BLaER1 treated with 17β-estradiol and CSF1 and Interleukin-3, amounts not matched to agents 10 nM and 100 nM (cell line): Measurements from ENCODE around the gene TNS1.

Source experiments
- H3K27ac ChIP-seq, 11 experiments: shearing (Covaris generic); formaldehyde crosslinking; 2 replicates each; pipeline ENCODE4 v1.8.1; 2022
- H3K27me3 ChIP-seq, 11 experiments: shearing (Covaris generic); formaldehyde crosslinking; 2 replicates each; pipeline ENCODE4 v1.8.1; 2022
- H3K36me3 ChIP-seq, 11 experiments: shearing (Covaris generic); formaldehyde crosslinking; 2 replicates each; pipeline ENCODE4 v1.8.1; 2022
- H3K4me1 ChIP-seq, 10 experiments: shearing (Covaris generic); formaldehyde crosslinking; 2 replicates each; pipeline ENCODE4 v1.8.1; 2022
- H3K4me2 ChIP-seq, 11 experiments: shearing (Covaris generic); formaldehyde crosslinking; 2 replicates each; pipeline ENCODE4 v1.8.1; 2022
- H3K4me3 ChIP-seq, 10 experiments: shearing (Covaris generic); formaldehyde crosslinking; 2 replicates each; pipeline ENCODE4 v1.8.1; 2022
- H3K9ac ChIP-seq, 11 experiments: shearing (Covaris generic); formaldehyde crosslinking; 2 replicates each; pipeline ENCODE4 v1.8.1; 2022
- H3K9me3 ChIP-seq, 11 experiments: shearing (Covaris generic); formaldehyde crosslinking; replicated peaks in 1 of 11; 2 replicates each; pipeline ENCODE4 v1.8.1; 2022
- H4K20me1 ChIP-seq, 11 experiments: shearing (Covaris generic); formaldehyde crosslinking; 2 replicates each; pipeline ENCODE4 v1.8.1; 2022
- Cebpa-rat ChIP-seq, 11 experiments: shearing (Covaris generic); IDR thresholded peaks; 2 replicates each; pipeline ENCODE4 v1.8.1; 2022

The TNS1 gene

GRCh38 chr2:217802876-217803652, 199.7 kb downstream of the TNS1 start:
- TF ChIP-seq Cebpa-rat (IDR thresholded peaks at IDR 0.05) = no peak
- Histone ChIP-seq H3K4me3 (no peak overlapping the region), H3K4me2 (no peak overlapping the region), H3K27me3 (no peaks in the 10 kb centered on the region), H3K9me3 (no peaks in the 10 kb centered on the region), H4K20me1 (peaks cover 0 to 33% (median 0%) of the 10 kb centered on the region in 11 experiments; a peak in 6 of 22 replicates), H3K9ac (no peak overlapping the region), H3K36me3 (peaks cover 0 to 40% (median 7%) of the 10 kb centered on the region in 11 experiments; a peak in 10 of 22 replicates), H3K4me1 (peaks cover 16 to 34% (median 17%) of the 10 kb centered on the region in 10 experiments), H3K27ac (no peak overlapping the region)

- no peak for TF ChIP-seq Cebpa-rat (IDR thresholded peaks at IDR 0.05)
- no peak overlapping the region for H3K27ac ChIP-seq
- H3K27me3 ChIP-seq = no peaks in the 10 kb centered on the region
- peaks cover 0 to 31% (median 0%) of the 10 kb centered on the region in 11 experiments; a peak in 6 of 22 replicates for H4K20me1 ChIP-seq
- H3K4me3 ChIP-seq = no peak overlapping the region
- peaks cover 24 to 42% (median 25%) of the 10 kb centered on the region in 10 experiments for H3K4me1 ChIP-seq
- H3K36me3 ChIP-seq = peaks cover 0 to 33% (median 6%) of the 10 kb centered on the region in 11 experiments; a peak in 10 of 22 replicates
- no peak overlapping the region for H3K4me2 ChIP-seq
- no peaks in the 10 kb centered on the region for H3K9me3 ChIP-seq
- no peak overlapping the region for H3K9ac ChIP-seq
These were observed 200.5 kb downstream of the TNS1 start for GRCh38 chr2:217802266-217802665.

GRCh38 chr2:217801711-217802110, 201.1 kb downstream of the TNS1 start:
- H4K20me1 ChIP-seq = peaks cover 0 to 31% (median 0%) of the 10 kb centered on the region in 11 experiments; a peak in 7 of 22 replicates
- no peak overlapping the region for H3K4me3 ChIP-seq
- peaks cover 0 to 29% (median 2%) of the 10 kb centered on the region in 11 experiments; a peak in 9 of 22 replicates for H3K36me3 ChIP-seq
- peaks cover 29 to 44% (median 31%) of the 10 kb centered on the region in 10 experiments for H3K4me1 ChIP-seq
- no peak overlapping the region for H3K4me2 ChIP-seq
- H3K27me3 ChIP-seq = no peaks in the 10 kb centered on the region
- no peaks in the 10 kb centered on the region for H3K9me3 ChIP-seq
- H3K27ac ChIP-seq = no peak overlapping the region
- no peak overlapping the region for H3K9ac ChIP-seq
- TF ChIP-seq Cebpa-rat (IDR thresholded peaks at IDR 0.05) = no peak

GRCh38 chr2:217801115-217801531, 201.7 kb downstream of the TNS1 start:
- H3K9ac ChIP-seq = no peak overlapping the region

GRCh38 chr2:217800433-217801114, 202.2 kb downstream of the TNS1 start:
- peaks cover 0 to 29% (median 0%) of the 10 kb centered on the region in 11 experiments; a peak in 8 of 22 replicates for H3K36me3 ChIP-seq
- H3K27me3 ChIP-seq = no peaks in the 10 kb centered on the region
- H3K4me2 ChIP-seq = no peak overlapping the region
- TF ChIP-seq Cebpa-rat (IDR thresholded peaks at IDR 0.05) = no peak
- H4K20me1 ChIP-seq = peaks cover 0 to 31% (median 0%) of the 10 kb centered on the region in 11 experiments; a peak in 6 of 22 replicates
- H3K9me3 ChIP-seq = no peaks in the 10 kb centered on the region
- no peak overlapping the region for H3K4me3 ChIP-seq
- H3K4me1 ChIP-seq = peaks cover 29 to 36% (median 34%) of the 10 kb centered on the region in 10 experiments
- H3K9ac ChIP-seq = no peak overlapping the region
- peak overlapping the region in 1 of 11 experiments; percentile 64; a peak in 1 of 22 replicates for H3K27ac ChIP-seq

More at GRCh38 chr2:217801115-217801531, 201.7 kb downstream of the TNS1 start:
- H4K20me1 ChIP-seq = peaks cover 0 to 31% (median 0%) of the 10 kb centered on the region in 11 experiments; a peak in 7 of 22 replicates
- H3K27ac ChIP-seq = no peak overlapping the region
- no peak for TF ChIP-seq Cebpa-rat (IDR thresholded peaks at IDR 0.05)
- no peaks in the 10 kb centered on the region for H3K27me3 ChIP-seq
- peaks cover 0 to 29% (median 0%) of the 10 kb centered on the region in 11 experiments; a peak in 8 of 22 replicates for H3K36me3 ChIP-seq
- H3K4me1 ChIP-seq = peaks cover 29 to 38% (median 35%) of the 10 kb centered on the region in 10 experiments
- H3K4me2 ChIP-seq = no peak overlapping the region
- H3K9me3 ChIP-seq = no peaks in the 10 kb centered on the region
- H3K4me3 ChIP-seq = no peak overlapping the region

GRCh38 chr2:217799563-217800432, 203.0 kb downstream of the TNS1 start:
- H3K4me3 ChIP-seq = no peak overlapping the region
- no peak for TF ChIP-seq Cebpa-rat (IDR thresholded peaks at IDR 0.05)
- H3K27me3 ChIP-seq = no peaks in the 10 kb centered on the region
- H3K4me1 ChIP-seq = peaks cover 29 to 36% (median 34%) of the 10 kb centered on the region in 10 experiments
- H3K9me3 ChIP-seq = no peaks in the 10 kb centered on the region
- peaks cover 0 to 31% (median 0%) of the 10 kb centered on the region in 11 experiments; a peak in 6 of 22 replicates for H4K20me1 ChIP-seq
- H3K9ac ChIP-seq = no peak overlapping the region
- peak overlapping the region in 9 of 11 experiments; percentile 36 to 78 (median 64); a peak in 15 of 22 replicates for H3K27ac ChIP-seq
- H3K4me2 ChIP-seq = peak overlapping the region; percentile 57 to 80 (median 67)
- peaks cover 0 to 29% (median 0%) of the 10 kb centered on the region in 11 experiments; a peak in 8 of 22 replicates for H3K36me3 ChIP-seq

- Histone ChIP-seq H3K4me3 (no peak overlapping the region), H4K20me1 (peaks cover 0 to 24% (median 0%) of the 10 kb centered on the region in 11 experiments; a peak in 5 of 22 replicates), H3K36me3 (peaks cover 0 to 22% (median 0%) of the 10 kb centered on the region in 11 experiments; a peak in 7 of 22 replicates), H3K4me2 (peak overlapping the region; percentile 57 to 80 (median 67)), H3K4me1 (peaks cover 29 to 36% (median 34%) of the 10 kb centered on the region in 10 experiments), H3K9ac (peak overlapping the region in 6 of 11 experiments; percentile 9 to 48 (median 34); a peak in 7 of 22 replicates), H3K27me3 (no peaks in the 10 kb centered on the region), H3K27ac (peak overlapping the region in 10 of 11 experiments; percentile 0 to 78 (median 64); a peak in 18 of 22 replicates), H3K9me3 (no peaks in the 10 kb centered on the region)
- TF ChIP-seq Cebpa-rat (IDR thresholded peaks at IDR 0.05) = no peak; a peak in 1 of 22 replicates
These were observed 203.8 kb downstream of the TNS1 start for GRCh38 chr2:217798743-217799562.
